HepG2 (cell line): ENCODE measurements around the gene KLF16. TPM values are rescaled to one million over a fixed set of nuclear protein-coding genes. Genes with fewer than 3 reads are reported as not detected.

Source experiments
- BHLHE40 ChIP-seq: IDR thresholded peaks from 2 replicates; pipeline ENCODE4 v1.6.1; 2011; ENCODE audit warnings: low read length, improper control_type of control experiment
- CCAR2 ChIP-seq: fragments of 200-400 bp; formaldehyde crosslinking; optimal IDR thresholded peaks from 2 replicates; pipeline ENCODE3; 2018; ENCODE audit warnings: low read depth, mild to moderate bottlenecking, low read length, moderate library complexity
- E2F1 ChIP-seq: sonication (generic); formaldehyde crosslinking; IDR thresholded peaks from 2 replicates; pipeline ENCODE4 v1.5.0; 2020; ENCODE audit warnings: missing genetic modification reagents
- EZH2 ChIP-seq: conservative IDR thresholded peaks from 2 replicates; pipeline ENCODE4 v1.6.1; 2012; ENCODE audit warnings: mild to moderate bottlenecking, low read depth, low read length, moderate library complexity
- GPN1 ChIP-seq: sonication (generic); formaldehyde crosslinking; IDR thresholded peaks from 2 replicates; pipeline ENCODE4 v1.5.1; 2020; ENCODE audit warnings: missing genetic modification reagents, borderline replicate concordance
- HHEX ChIP-seq: IDR thresholded peaks from 2 replicates; pipeline ENCODE4 v1.6.1; 2016; ENCODE audit warnings: control low read depth
- HNF4G ChIP-seq, 2 experiments: sonication (generic) in 1 of 2; formaldehyde crosslinking in 1 of 2; IDR thresholded peaks; 2 replicates each; pipeline versions ENCODE4 v1.4.0 to v1.6.1; 2011 to 2020; ENCODE audit warnings: borderline replicate concordance in 2 of 2, low read depth in 2 of 2, mild to moderate bottlenecking in 2 of 2, low read length in 1 of 2, missing genetic modification reagents in 1 of 2, moderate library complexity in 1 of 2
- HNRNPK ChIP-seq: fragments of 200-400 bp; formaldehyde crosslinking; IDR thresholded peaks from 2 replicates; pipeline ENCODE4 v1.6.1; 2018; ENCODE audit warnings: low read length, low read depth, moderate library complexity, mild to moderate bottlenecking; ENCODE audit not compliant: poor library complexity, severe bottlenecking
- HNRNPLL ChIP-seq: fragments of 200-400 bp; formaldehyde crosslinking; IDR thresholded peaks from 2 replicates; pipeline ENCODE4 v1.6.1; 2017; ENCODE audit warnings: mild to moderate bottlenecking, low read depth, low read length; ENCODE audit not compliant: poor library complexity, severe bottlenecking
- RARG ChIP-seq: sonication (generic); formaldehyde crosslinking; IDR thresholded peaks from 2 replicates; pipeline ENCODE4 v1.4.0; 2020; ENCODE audit warnings: low read depth, mild to moderate bottlenecking, missing genetic modification reagents
- STAG1 ChIP-seq: sonication (generic); formaldehyde crosslinking; IDR thresholded peaks from 2 replicates; pipeline ENCODE4 v1.4.0; 2020; ENCODE audit warnings: missing genetic modification reagents
- U2AF2 ChIP-seq: fragments of 200-400 bp; formaldehyde crosslinking; IDR thresholded peaks from 2 replicates; pipeline ENCODE4 v1.6.1; 2017; ENCODE audit warnings: low read depth, mild to moderate bottlenecking, low read length
- ZBTB1 ChIP-seq: sonication (generic); formaldehyde crosslinking; IDR thresholded peaks from 2 replicates; pipeline ENCODE4 v1.4.0; 2020; ENCODE audit warnings: missing genetic modification reagents, borderline replicate concordance
- ZBTB26 ChIP-seq: IDR thresholded peaks from 2 replicates; pipeline ENCODE4 v1.6.1; 2016; ENCODE audit warnings: missing compliant biosample characterization, missing genetic modification reagents, borderline replicate concordance
- ZBTB7A ChIP-seq: sonication (generic); formaldehyde crosslinking; IDR thresholded peaks from 2 replicates; pipeline ENCODE4 v1.8.0; 2022; ENCODE audit warnings: mild to moderate bottlenecking, missing genetic modification reagents
- ZNF101 ChIP-seq: sonication (generic); formaldehyde crosslinking; IDR thresholded peaks from 2 replicates; pipeline ENCODE4 v1.4.0; 2020; ENCODE audit warnings: mild to moderate bottlenecking, low read depth, missing genetic modification reagents, borderline replicate concordance
- ZNF24 ChIP-seq: fragments of 450-650 bp; IDR thresholded peaks from 2 replicates; pipeline ENCODE4 v1.6.1; 2017; ENCODE audit warnings: antibody characterized with exemption, mild to moderate bottlenecking
- ZNF263 ChIP-seq: sonication (generic); formaldehyde crosslinking; IDR thresholded peaks from 2 replicates; pipeline ENCODE4 v1.4.0; 2020; ENCODE audit warnings: missing genetic modification reagents
- ZNF879 ChIP-seq: sonication (generic); formaldehyde crosslinking; IDR thresholded peaks from 2 replicates; pipeline ENCODE4 v1.8.1; 2023; ENCODE audit warnings: missing genetic modification reagents
- polyA plus RNA-seq, 8 experiments: library from polyadenylated mRNA; depleted of rRNA in 3 of 8; stranded (reverse) in 7 of 8; unstranded in 1 of 8; fragments of >200 nt; fragmentation: Illumina TruSeq in 4 of 8; extraction: Trizol in 4 of 8; gene quantifications; 2 replicates each; pipeline versions ENCODE4 v1.2.1 to v1.2.3, GENCODE V29; 2011 to 2016; ENCODE audit warnings: low read depth in 4 of 8, missing spikeins in 1 of 8, mixed read lengths in 1 of 8; ENCODE audit not compliant: insufficient read depth in 1 of 8
- total RNA-seq, 5 experiments: library from RNA; depleted of rRNA; stranded (reverse); fragments of >200 nt; fragmentation: Illumina TruSeq; extraction: Trizol; gene quantifications; 2 replicates each; pipeline ENCODE4 v1.2.3, GENCODE V29; 2016; ENCODE audit warnings: low read depth in 1 of 5
- TF ChIP-seq, protein P1 (sequence below): sonication (generic); formaldehyde crosslinking; IDR thresholded peaks from 2 replicates; pipeline ENCODE4 v1.5.0; 2020; ENCODE audit warnings: mild to moderate bottlenecking, missing genetic modification reagents, moderate library complexity
- TF ChIP-seq, protein P2 (sequence below): sonication (generic); formaldehyde crosslinking; IDR thresholded peaks from 2 replicates; pipeline ENCODE4 v1.4.0; 2020; ENCODE audit warnings: missing genetic modification reagents
- TF ChIP-seq, protein P3 (sequence below): IDR thresholded peaks from 2 replicates; pipeline ENCODE4 v1.6.1; 2016; ENCODE audit warnings: low read depth, borderline replicate concordance

The KLF16 gene
- total and polyA plus RNA-seq, 2 of the 13 experiments (the other 11 are each of a cell fraction or from before 2014, with no cell fraction given) = 3.5 to 6.7 TPM

DNA sequence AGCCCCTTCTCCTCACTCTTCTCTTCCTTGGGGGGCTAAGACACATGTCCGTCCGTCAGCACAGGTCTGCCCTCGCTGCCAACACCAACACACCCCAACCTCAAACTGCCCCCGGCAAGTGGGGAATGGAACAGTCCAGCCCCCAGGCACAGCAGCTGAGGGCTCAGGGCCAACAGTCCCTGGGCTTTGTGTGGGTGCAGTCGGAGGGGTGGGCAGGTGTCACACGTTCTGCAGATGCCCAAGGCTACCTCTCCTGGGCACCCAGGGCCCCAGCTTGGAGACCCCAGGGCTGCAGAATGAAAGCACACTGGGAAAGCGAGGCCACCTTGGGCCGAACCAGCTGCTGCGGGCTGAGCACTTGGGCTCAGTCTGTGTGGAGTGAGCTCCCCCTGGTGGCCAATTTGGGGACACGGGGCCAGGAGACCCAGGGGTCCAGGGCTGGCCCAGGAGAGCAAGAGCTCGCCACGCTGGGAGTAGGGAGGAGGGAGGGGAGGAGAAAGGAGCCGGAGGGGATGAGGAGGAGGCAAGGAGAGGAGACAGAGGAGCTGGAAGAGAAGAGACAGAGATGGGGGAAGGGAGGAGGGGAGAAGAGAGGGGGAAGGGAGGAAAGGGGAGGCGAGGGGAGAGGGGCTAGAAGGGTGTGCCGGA, 37.3 kb downstream of the KLF16 start (continued):
- TF ChIP-seq, protein P1, sequence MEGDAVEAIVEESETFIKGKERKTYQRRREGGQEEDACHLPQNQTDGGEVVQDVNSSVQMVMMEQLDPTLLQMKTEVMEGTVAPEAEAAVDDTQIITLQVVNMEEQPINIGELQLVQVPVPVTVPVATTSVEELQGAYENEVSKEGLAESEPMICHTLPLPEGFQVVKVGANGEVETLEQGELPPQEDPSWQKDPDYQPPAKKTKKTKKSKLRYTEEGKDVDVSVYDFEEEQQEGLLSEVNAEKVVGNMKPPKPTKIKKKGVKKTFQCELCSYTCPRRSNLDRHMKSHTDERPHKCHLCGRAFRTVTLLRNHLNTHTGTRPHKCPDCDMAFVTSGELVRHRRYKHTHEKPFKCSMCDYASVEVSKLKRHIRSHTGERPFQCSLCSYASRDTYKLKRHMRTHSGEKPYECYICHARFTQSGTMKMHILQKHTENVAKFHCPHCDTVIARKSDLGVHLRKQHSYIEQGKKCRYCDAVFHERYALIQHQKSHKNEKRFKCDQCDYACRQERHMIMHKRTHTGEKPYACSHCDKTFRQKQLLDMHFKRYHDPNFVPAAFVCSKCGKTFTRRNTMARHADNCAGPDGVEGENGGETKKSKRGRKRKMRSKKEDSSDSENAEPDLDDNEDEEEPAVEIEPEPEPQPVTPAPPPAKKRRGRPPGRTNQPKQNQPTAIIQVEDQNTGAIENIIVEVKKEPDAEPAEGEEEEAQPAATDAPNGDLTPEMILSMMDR (CRISPR knock-in tag) = peak; percentile 95
- TF ChIP-seq ZNF101 (no peak), ZBTB7A (0 out of 2 replicates have a peak, but pooled peaks have one; percentile 23), BHLHE40 (no peak), HHEX (CRISPR knock-in tag) (no peak), RARG (CRISPR knock-in tag) (no peak), STAG1 (peak; percentile 79), EZH2 (no peak), E2F1 (no peak), HNRNPK (peak; percentile 53), HNRNPLL (peak; percentile 41), U2AF2 (no peak), ZBTB26 (CRISPR knock-in tag) (no peak; the same call in 1 of the 2 replicates), ZNF879 (no peak), GPN1 (CRISPR knock-in tag) (no peak), ZNF263 (peak; percentile 83), ZNF24 (no peak), HNF4G (IDR thresholded peaks at IDR 0.05; ENCODE audit: borderline replicate concordance, low read depth, low read length) (no peak), HNF4G (CRISPR knock-in tag; IDR thresholded peaks at IDR 0.05; ENCODE audit: borderline replicate concordance, low read depth) (no peak), ZBTB1 (CRISPR knock-in tag) (no peak), CCAR2 (no peak)
- TF ChIP-seq, protein P2, sequence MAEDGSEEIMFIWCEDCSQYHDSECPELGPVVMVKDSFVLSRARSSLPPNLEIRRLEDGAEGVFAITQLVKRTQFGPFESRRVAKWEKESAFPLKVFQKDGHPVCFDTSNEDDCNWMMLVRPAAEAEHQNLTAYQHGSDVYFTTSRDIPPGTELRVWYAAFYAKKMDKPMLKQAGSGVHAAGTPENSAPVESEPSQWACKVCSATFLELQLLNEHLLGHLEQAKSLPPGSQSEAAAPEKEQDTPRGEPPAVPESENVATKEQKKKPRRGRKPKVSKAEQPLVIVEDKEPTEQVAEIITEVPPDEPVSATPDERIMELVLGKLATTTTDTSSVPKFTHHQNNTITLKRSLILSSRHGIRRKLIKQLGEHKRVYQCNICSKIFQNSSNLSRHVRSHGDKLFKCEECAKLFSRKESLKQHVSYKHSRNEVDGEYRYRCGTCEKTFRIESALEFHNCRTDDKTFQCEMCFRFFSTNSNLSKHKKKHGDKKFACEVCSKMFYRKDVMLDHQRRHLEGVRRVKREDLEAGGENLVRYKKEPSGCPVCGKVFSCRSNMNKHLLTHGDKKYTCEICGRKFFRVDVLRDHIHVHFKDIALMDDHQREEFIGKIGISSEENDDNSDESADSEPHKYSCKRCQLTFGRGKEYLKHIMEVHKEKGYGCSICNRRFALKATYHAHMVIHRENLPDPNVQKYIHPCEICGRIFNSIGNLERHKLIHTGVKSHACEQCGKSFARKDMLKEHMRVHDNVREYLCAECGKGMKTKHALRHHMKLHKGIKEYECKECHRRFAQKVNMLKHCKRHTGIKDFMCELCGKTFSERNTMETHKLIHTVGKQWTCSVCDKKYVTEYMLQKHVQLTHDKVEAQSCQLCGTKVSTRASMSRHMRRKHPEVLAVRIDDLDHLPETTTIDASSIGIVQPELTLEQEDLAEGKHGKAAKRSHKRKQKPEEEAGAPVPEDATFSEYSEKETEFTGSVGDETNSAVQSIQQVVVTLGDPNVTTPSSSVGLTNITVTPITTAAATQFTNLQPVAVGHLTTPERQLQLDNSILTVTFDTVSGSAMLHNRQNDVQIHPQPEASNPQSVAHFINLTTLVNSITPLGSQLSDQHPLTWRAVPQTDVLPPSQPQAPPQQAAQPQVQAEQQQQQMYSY = no peak
- TF ChIP-seq, protein P3, sequence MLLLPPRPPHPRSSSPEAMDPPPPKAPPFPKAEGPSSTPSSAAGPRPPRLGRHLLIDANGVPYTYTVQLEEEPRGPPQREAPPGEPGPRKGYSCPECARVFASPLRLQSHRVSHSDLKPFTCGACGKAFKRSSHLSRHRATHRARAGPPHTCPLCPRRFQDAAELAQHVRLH = no peak
